H9 (cell line): ENCODE results near the gene PAX6. TPM values are rescaled to one million over a fixed set of nuclear protein-coding genes. Genes with fewer than 3 reads are reported as not detected.
A peak's percentile ranks its signal among the peaks of the same experiment; 100 is the strongest.

Experiments used
- DNase-seq: peaks from one replicate; pipeline ENCODE4 v3.0.0-alpha.2; 2017
- H2AFZ ChIP-seq: one replicate; pipeline ENCODE4 v1.6.1; 2013; ENCODE audit warnings: mild to moderate bottlenecking, low read length, control low read depth, moderate library complexity
- H2AK5ac ChIP-seq: 2 replicates; pipeline ENCODE4 v1.6.1; 2013; ENCODE audit warnings: low read length, control low read depth, mixed read lengths; ENCODE audit not compliant: insufficient read length
- H2BK120ac ChIP-seq: one replicate; pipeline ENCODE4 v1.6.1; 2013; ENCODE audit warnings: low read depth, mild to moderate bottlenecking, low read length, control low read depth, inconsistent platforms; ENCODE audit not compliant: poor library complexity, severe bottlenecking
- H2BK12ac ChIP-seq: 2 replicates; pipeline ENCODE4 v1.6.1; 2013; ENCODE audit warnings: low read length, control low read depth, mixed read lengths, low read depth; ENCODE audit not compliant: insufficient read length
- H2BK15ac ChIP-seq: 2 replicates; pipeline ENCODE4 v1.6.1; 2013; ENCODE audit warnings: low read depth, low read length, control low read depth
- H2BK20ac ChIP-seq: one replicate; pipeline ENCODE4 v1.6.1; 2013; ENCODE audit warnings: low read depth, mild to moderate bottlenecking, low read length, control low read depth, inconsistent platforms; ENCODE audit not compliant: poor library complexity, severe bottlenecking
- H2BK5ac ChIP-seq: 2 replicates; pipeline ENCODE4 v1.6.1; 2013; ENCODE audit warnings: low read length, control low read depth, mixed read lengths; ENCODE audit not compliant: insufficient read length
- H3K14ac ChIP-seq: 2 replicates; pipeline ENCODE4 v1.6.1; 2013; ENCODE audit warnings: low read length, control low read depth; ENCODE audit not compliant: insufficient read depth
- H3K18ac ChIP-seq: 2 replicates; pipeline ENCODE4 v1.6.1; 2013; ENCODE audit warnings: low read depth, mild to moderate bottlenecking, mixed read lengths, low read length, control low read depth; ENCODE audit not compliant: insufficient read length
- H3K23ac ChIP-seq: 2 replicates; pipeline ENCODE4 v1.6.1; 2013; ENCODE audit warnings: low read length, control low read depth, mixed read lengths, low read depth; ENCODE audit not compliant: insufficient read length
- H3K23me2 ChIP-seq: 2 replicates; pipeline ENCODE4 v1.6.1; 2013; ENCODE audit warnings: low read depth, mild to moderate bottlenecking, mixed read lengths, low read length, control low read depth; ENCODE audit not compliant: insufficient read length, poor library complexity, severe bottlenecking
- H3K27ac ChIP-seq: 2 replicates; pipeline ENCODE4 v1.5.1; 2013; ENCODE audit warnings: low read length, control low read depth, mixed read lengths, low read depth; ENCODE audit not compliant: insufficient read length
- H3K27me3 ChIP-seq: 2 replicates; pipeline ENCODE4 v1.6.1; 2013; ENCODE audit warnings: low read length, control low read depth, inconsistent platforms; ENCODE audit not compliant: insufficient read depth
- H3K4ac ChIP-seq: 2 replicates; pipeline ENCODE4 v1.6.1; 2013; ENCODE audit warnings: low read depth, mild to moderate bottlenecking, control low read depth, inconsistent platforms, low read length, moderate library complexity
- H3K4me1 ChIP-seq: 2 replicates; pipeline ENCODE4 v1.6.1; 2013; ENCODE audit warnings: low read length, control low read depth, inconsistent platforms; ENCODE audit not compliant: insufficient read depth
- H3K4me2 ChIP-seq: 2 replicates; pipeline ENCODE4 v1.6.1; 2013; ENCODE audit warnings: low read length, control low read depth, mixed read lengths; ENCODE audit not compliant: insufficient read length, insufficient read depth
- H3K56ac ChIP-seq: 2 replicates; pipeline ENCODE4 v1.6.1; 2013; ENCODE audit warnings: low read depth, mild to moderate bottlenecking, mixed read lengths, low read length, control low read depth; ENCODE audit not compliant: insufficient read length
- H3K79me1 ChIP-seq: 2 replicates; pipeline ENCODE4 v1.6.1; 2013; ENCODE audit warnings: low read depth, mild to moderate bottlenecking, moderate library complexity, low read length, control low read depth, inconsistent platforms; ENCODE audit not compliant: insufficient read depth, poor library complexity, severe bottlenecking
- H3K79me2 ChIP-seq: 2 replicates; pipeline ENCODE4 v1.6.1; 2013; ENCODE audit warnings: low read length, control low read depth, inconsistent platforms; ENCODE audit not compliant: insufficient read depth
- H3K9ac ChIP-seq: 2 replicates; pipeline ENCODE4 v1.6.1; 2013; ENCODE audit warnings: low read length, control low read depth, mixed read lengths; ENCODE audit not compliant: insufficient read length; ENCODE audit errors: extremely low read depth
- H3K9me3 ChIP-seq: one replicate; pipeline ENCODE4 v1.6.1; 2013; ENCODE audit warnings: low read depth, low read length, inconsistent platforms; ENCODE audit not compliant: control insufficient read depth
- H3T11ph ChIP-seq: one replicate; pipeline ENCODE4 v1.6.1; 2013; ENCODE audit warnings: mild to moderate bottlenecking, low read length, control low read depth, inconsistent platforms
- H4K20me1 ChIP-seq: one replicate; pipeline ENCODE4 v1.6.1; 2013; ENCODE audit not compliant: control insufficient read depth, insufficient read length, insufficient read depth
- H4K5ac ChIP-seq: 2 replicates; pipeline ENCODE4 v1.6.1; 2013; ENCODE audit warnings: low read depth, mild to moderate bottlenecking, mixed read lengths, low read length, control low read depth; ENCODE audit not compliant: insufficient read length
- H4K8ac ChIP-seq: replicated peaks from 2 replicates; pipeline ENCODE4 v1.6.1; 2013; ENCODE audit warnings: low read length, control low read depth, mixed read lengths, low read depth; ENCODE audit not compliant: insufficient read length
- H4K91ac ChIP-seq: 2 replicates; pipeline ENCODE4 v1.6.1; 2013; ENCODE audit warnings: low read depth, mild to moderate bottlenecking, moderate library complexity, mixed read lengths, low read length, control low read depth; ENCODE audit not compliant: insufficient read length
- H3K27ac Mint-ChIP-seq, 3 experiments: 2 replicates in 2 of 3; 3 replicates in 1 of 3; pipeline ENCODE4 v1.8.0; 2020 to 2021; ENCODE audit warnings: mixed read lengths in 3 of 3, mild to moderate bottlenecking in 1 of 3, moderate library complexity in 1 of 3
- H3K27me3 Mint-ChIP-seq: 2 replicates; pipeline ENCODE4 v1.8.0; 2021; ENCODE audit warnings: low read depth, mild to moderate bottlenecking, moderate library complexity, mixed read lengths
- H3K36me3 Mint-ChIP-seq, 3 experiments: 2 replicates in 2 of 3; 3 replicates in 1 of 3; pipeline ENCODE4 v1.8.0; 2020 to 2021; ENCODE audit warnings: low read depth in 3 of 3, mixed read lengths in 3 of 3; ENCODE audit not compliant: insufficient read depth in 1 of 3
- H3K4me1 Mint-ChIP-seq, 2 experiments: 2 replicates each; pipeline ENCODE4 v1.8.0; 2020; ENCODE audit warnings: mixed read lengths in 2 of 2
- H3K4me3 Mint-ChIP-seq, 2 experiments: 2 replicates in 1 of 2; 3 replicates in 1 of 2; pipeline ENCODE4 v1.8.0; 2020 to 2021; ENCODE audit warnings: mild to moderate bottlenecking in 2 of 2, mixed read lengths in 2 of 2, moderate library complexity in 1 of 2
- H3K9me3 Mint-ChIP-seq, 2 experiments: 2 replicates in 1 of 2; 3 replicates in 1 of 2; pipeline ENCODE4 v1.8.0; 2020; ENCODE audit warnings: mild to moderate bottlenecking in 2 of 2, mixed read lengths in 2 of 2, moderate library complexity in 1 of 2
- CTCF ChIP-seq: fragments of 200-600 bp; sonication (generic); conservative IDR thresholded peaks from 3 replicates; pipeline ENCODE4 v1.8.0; 2021; ENCODE audit warnings: antibody characterized with exemption, mild to moderate bottlenecking
- WGBS: extraction: QIAGEN DNeasy Blood & Tissue Kit; methylation state at CpG from one replicate; pipeline ENCODE4 v1.1.7; 2013; ENCODE audit warnings: missing lambda C conversion rate, low lambda C conversion rate, mixed read lengths; ENCODE audit not compliant: insufficient read length; ENCODE audit errors: extremely low coverage; 5-methylcytosine and 5-hydroxymethylcytosine counted together
- total RNA-seq: library from RNA; stranded (reverse); gene quantifications from 2 replicates; pipeline ENCODE4 v1.2.1, GENCODE V29; 2021

Gene PAX6
- total RNA-seq, 1 experiment from 2014 or later: not detected

GRCh38 chr11:31808721-31809540, 2.2 kb downstream of the PAX6 start:
- no peaks in the 10 kb centered on the region for H3K4me1 ChIP-seq
- H3K9me3 Mint-ChIP-seq: no peaks in the 10 kb centered on the region; a peak in 4 of 5 replicates
- H3K4me3 Mint-ChIP-seq: peak overlapping the region in 1 of 2 experiments; percentile 78; a peak in 3 of 5 replicates
- H2BK12ac ChIP-seq: no peak overlapping the region
- no peak overlapping the region for H3K4ac ChIP-seq
- no peak overlapping the region for H4K91ac ChIP-seq
- H3K9ac ChIP-seq: no peak overlapping the region
- H3K27ac Mint-ChIP-seq: no peak overlapping the region
- no peak overlapping the region for H3K27ac ChIP-seq
- H3K4me2 ChIP-seq: peak overlapping the region; percentile 27
- DNase-seq: no peak
- no peak overlapping the region for H3T11ph ChIP-seq
- H3K14ac ChIP-seq: no peak overlapping the region
- H3K56ac ChIP-seq: no peak overlapping the region
- no peak overlapping the region for H4K8ac ChIP-seq
- H2BK15ac ChIP-seq: no peak overlapping the region
- H2AFZ ChIP-seq: no peak overlapping the region
- H3K4me1 Mint-ChIP-seq: peaks cover 43 to 67% of the 10 kb centered on the region in 2 experiments
- TF ChIP-seq CTCF: no peak
- no peak overlapping the region for H2BK120ac ChIP-seq
- no peak overlapping the region for H2BK20ac ChIP-seq
- peaks cover 90% of the 10 kb centered on the region for H3K27me3 ChIP-seq
- H3K18ac ChIP-seq: no peak overlapping the region
- H3K79me1 ChIP-seq: no peaks in the 10 kb centered on the region
- H2BK5ac ChIP-seq: no peak overlapping the region
- no peaks in the 10 kb centered on the region for H3K9me3 ChIP-seq
- WGBS: no CpG with 5 or more reads among the region's 21 CpGs
- H4K5ac ChIP-seq: no peak overlapping the region
- H2AK5ac ChIP-seq: no peak overlapping the region
- peaks cover 36% of the 10 kb centered on the region for H3K23me2 ChIP-seq
- H3K36me3 Mint-ChIP-seq: no peaks in the 10 kb centered on the region; a peak in 1 of 7 replicates
- no peak overlapping the region for H3K23ac ChIP-seq
- peaks cover 3% of the 10 kb centered on the region for H4K20me1 ChIP-seq
- peaks cover 99% of the 10 kb centered on the region for H3K27me3 Mint-ChIP-seq
- no peaks in the 10 kb centered on the region for H3K79me2 ChIP-seq
